Natural killer cell (primary cell): ENCODE results near the gene C1GALT1. TPM values are rescaled to one million over a fixed set of nuclear protein-coding genes. Genes with fewer than 3 reads are reported as not detected.

Experiments
- ATAC-seq, 3 donors: fragments of 150-1000 bp in 2 of 3; fragments of 200-7000 bp in 1 of 3; cut with Tn5 transposase; 1 replicate in 1 of 3; 2 replicates in 2 of 3; pipeline ENCODE4 v1.10.0; 2021; ENCODE audit warnings: mild to moderate bottlenecking in 2 of 3, moderate library complexity in 2 of 3
- DNase-seq, 2 donors: peaks; one replicate each; pipeline versions ENCODE4 v3.0.0 to v3.0.0-alpha.2; 2013 to 2021; ENCODE audit warnings: mixed read lengths in 1 of 2
- H3K27ac ChIP-seq: one replicate; pipeline ENCODE4 v1.5.1; 2013; ENCODE audit warnings: mild to moderate bottlenecking, low read length
- H3K27me3 ChIP-seq: one replicate; pipeline ENCODE4 v1.6.1; 2013; ENCODE audit warnings: low read length; ENCODE audit not compliant: control insufficient read depth, insufficient read depth
- H3K36me3 ChIP-seq: one replicate; pipeline ENCODE4 v1.6.1; 2013; ENCODE audit warnings: low read length; ENCODE audit not compliant: control insufficient read depth, insufficient read depth
- H3K4me1 ChIP-seq: one replicate; pipeline ENCODE4 v1.6.1; 2013; ENCODE audit warnings: low read length; ENCODE audit not compliant: control insufficient read depth, insufficient read depth
- H3K4me3 ChIP-seq: one replicate; pipeline ENCODE4 v1.5.1; 2013; ENCODE audit warnings: low read length
- H3K9me3 ChIP-seq: one replicate; pipeline ENCODE4 v1.6.1; 2013; ENCODE audit warnings: low read length; ENCODE audit not compliant: control insufficient read depth, insufficient read depth
- H3K27ac Mint-ChIP-seq, 2 donors: one replicate each; pipeline ENCODE4 v1.8.0; 2022; ENCODE audit warnings: mild to moderate bottlenecking in 2 of 2, mixed read lengths in 2 of 2, moderate library complexity in 1 of 2
- H3K27me3 Mint-ChIP-seq, 2 donors: one replicate each; pipeline ENCODE4 v1.8.0; 2022; ENCODE audit warnings: low read depth in 2 of 2, mixed read lengths in 2 of 2
- H3K36me3 Mint-ChIP-seq: one replicate; pipeline ENCODE4 v1.8.0; 2022; ENCODE audit warnings: mixed read lengths
- H3K4me1 Mint-ChIP-seq, 2 donors: one replicate each; pipeline ENCODE4 v1.8.0; 2022; ENCODE audit warnings: mixed read lengths in 2 of 2
- H3K4me3 Mint-ChIP-seq: one replicate; pipeline ENCODE4 v1.8.0; 2022; ENCODE audit warnings: mild to moderate bottlenecking, moderate library complexity, mixed read lengths
- H3K9me3 Mint-ChIP-seq, 2 donors: one replicate each; pipeline ENCODE4 v1.8.0; 2022; ENCODE audit warnings: mixed read lengths in 2 of 2
- WGBS: methylation state at CpG from one replicate; pipeline ENCODE4 v1.1.7; 2013; ENCODE audit warnings: missing lambda C conversion rate; ENCODE audit not compliant: insufficient coverage; 5-methylcytosine and 5-hydroxymethylcytosine counted together
- intact Hi-C: fragments of 100-400 bp; cut with micrococcal nuclease; formaldehyde crosslinking; loops from one replicate; pipeline ENCODE4 v1.14.2; 2022
- total RNA-seq, 4 donors: library from RNA; stranded (reverse); fragments of 120-200 nt in 1 of 4; gene quantifications; one replicate each; pipeline versions ENCODE4 v1.2.3 to v1.2.4, GENCODE V29; 2013 to 2022
- TF ChIP-seq, protein P1 (sequence below): fragments of 200-600 bp; IDR thresholded peaks from one replicate; pipeline ENCODE4 v1.8.0; 2022; ENCODE audit warnings: antibody characterized with exemption

C1GALT1 gene
- total RNA-seq, 3 donors from 2014 or later (not counting 1 experiment from before 2014, with no cell fraction given) = 54.5 to 64.5 (median 63.7) TPM

DNA sequence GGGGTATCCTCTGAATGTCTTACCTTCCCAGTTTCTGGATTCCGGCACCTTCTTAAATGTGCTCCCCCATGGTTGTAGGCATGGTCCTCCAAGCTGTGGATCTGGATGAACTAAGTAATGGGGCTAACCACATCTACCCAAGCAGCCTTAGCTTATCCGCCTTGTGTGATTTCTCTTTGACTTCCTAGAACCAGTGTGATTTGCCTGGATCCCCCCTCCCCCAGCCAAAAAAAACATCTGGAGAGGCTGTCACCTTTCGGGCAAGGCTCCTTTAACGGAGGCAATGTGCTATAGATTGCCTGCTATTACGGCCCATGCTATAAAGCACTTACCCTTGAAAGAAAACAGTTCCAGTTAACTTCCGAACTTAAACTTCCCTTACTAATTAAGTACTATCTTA is 33.9 kb downstream of the C1GALT1 start:
- Mint-ChIP-seq H3K27ac (peak overlapping the region; percentile 36 to 72), H3K27me3 (no peaks in the 10 kb centered on the region), H3K36me3 (peaks cover 18% of the 10 kb centered on the region), H3K4me1 (peaks cover 48 to 52% of the 10 kb centered on the region in 2 donors), H3K9me3 (no peaks in the 10 kb centered on the region), H3K4me3 (no peak overlapping the region)
- whole genome bisulfite sequencing = 95% methylated on average over 6 of the region's 6 CpGs
- ATAC-seq (no peak), DNase-seq (no peak)
- Histone ChIP-seq H3K4me3 (no peak overlapping the region), H3K27me3 (no peaks in the 10 kb centered on the region), H3K27ac (no peak overlapping the region), H3K9me3 (no peaks in the 10 kb centered on the region), H3K4me1 (no peaks in the 10 kb centered on the region), H3K36me3 (peaks cover 27% of the 10 kb centered on the region)
- TF ChIP-seq, protein P1, sequence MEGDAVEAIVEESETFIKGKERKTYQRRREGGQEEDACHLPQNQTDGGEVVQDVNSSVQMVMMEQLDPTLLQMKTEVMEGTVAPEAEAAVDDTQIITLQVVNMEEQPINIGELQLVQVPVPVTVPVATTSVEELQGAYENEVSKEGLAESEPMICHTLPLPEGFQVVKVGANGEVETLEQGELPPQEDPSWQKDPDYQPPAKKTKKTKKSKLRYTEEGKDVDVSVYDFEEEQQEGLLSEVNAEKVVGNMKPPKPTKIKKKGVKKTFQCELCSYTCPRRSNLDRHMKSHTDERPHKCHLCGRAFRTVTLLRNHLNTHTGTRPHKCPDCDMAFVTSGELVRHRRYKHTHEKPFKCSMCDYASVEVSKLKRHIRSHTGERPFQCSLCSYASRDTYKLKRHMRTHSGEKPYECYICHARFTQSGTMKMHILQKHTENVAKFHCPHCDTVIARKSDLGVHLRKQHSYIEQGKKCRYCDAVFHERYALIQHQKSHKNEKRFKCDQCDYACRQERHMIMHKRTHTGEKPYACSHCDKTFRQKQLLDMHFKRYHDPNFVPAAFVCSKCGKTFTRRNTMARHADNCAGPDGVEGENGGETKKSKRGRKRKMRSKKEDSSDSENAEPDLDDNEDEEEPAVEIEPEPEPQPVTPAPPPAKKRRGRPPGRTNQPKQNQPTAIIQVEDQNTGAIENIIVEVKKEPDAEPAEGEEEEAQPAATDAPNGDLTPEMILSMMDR = no peak
- intact Hi-C loops = no loop called here

DNA sequence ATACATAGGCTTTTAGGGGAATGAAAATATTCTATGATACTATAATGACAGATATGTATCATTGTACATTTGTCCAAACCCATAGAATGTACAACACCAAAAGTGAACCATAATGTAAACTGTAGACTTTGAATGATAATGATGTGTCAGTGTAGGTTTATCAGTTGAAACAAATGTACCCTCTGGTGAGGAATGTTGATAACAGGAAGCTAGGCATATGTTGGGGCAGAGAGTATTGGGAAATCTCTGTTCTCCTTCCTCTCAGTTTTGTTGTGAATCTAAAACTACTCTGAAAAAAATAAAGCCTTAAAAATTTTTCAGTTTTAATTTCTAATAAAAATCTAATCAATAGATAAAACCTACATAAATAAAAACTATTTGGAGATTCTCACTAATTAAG is 36.9 kb downstream of the C1GALT1 start:
- H3K27ac ChIP-seq = no peak overlapping the region
- Mint-ChIP-seq H3K27me3 (no peaks in the 10 kb centered on the region), H3K27ac (no peak overlapping the region), H3K4me3 (no peak overlapping the region), H3K9me3 (no peaks in the 10 kb centered on the region), H3K36me3 (peaks cover 18% of the 10 kb centered on the region), H3K4me1 (peaks cover 51 to 58% of the 10 kb centered on the region in 2 donors)
- TF ChIP-seq, protein P1 = no peak
- no peak overlapping the region for H3K4me3 ChIP-seq
- ATAC-seq = no peak
- intact Hi-C loops = no loop called here
- no peaks in the 10 kb centered on the region for H3K27me3 ChIP-seq
- H3K9me3 ChIP-seq = no peaks in the 10 kb centered on the region
- H3K36me3 ChIP-seq = peaks cover 27% of the 10 kb centered on the region
- peaks cover 7% of the 10 kb centered on the region for H3K4me1 ChIP-seq
- no peak for DNase-seq

DNA sequence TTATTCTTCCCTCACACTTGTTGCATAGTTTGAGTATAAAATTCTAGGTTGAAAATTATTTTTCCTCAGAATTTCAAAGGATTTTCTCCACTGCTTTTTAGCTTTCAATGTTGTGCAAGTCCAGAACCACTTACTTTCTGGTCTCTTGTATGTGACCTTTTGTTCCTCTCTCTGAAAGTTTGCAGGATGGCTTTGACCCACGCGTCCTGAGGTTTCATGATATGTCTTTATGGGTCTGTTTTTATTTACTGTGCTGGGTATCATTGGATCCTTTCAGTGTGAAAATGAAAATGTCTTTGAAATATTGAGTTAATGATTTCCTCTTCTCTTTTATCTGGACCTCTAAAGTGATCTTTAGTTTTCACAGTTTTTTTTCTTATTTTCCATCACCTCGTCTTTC is 38.5 kb downstream of the C1GALT1 start:
- peaks cover 18% of the 10 kb centered on the region for H3K36me3 ChIP-seq
- intact Hi-C loops = loop anchor here (5.0 kb wide), 2 partner anchors 36 to 39 kb away; partner anchors contain the start of gene C1GALT1
- no peak overlapping the region for H3K4me3 ChIP-seq
- no peak for DNase-seq
- no peaks in the 10 kb centered on the region for H3K27me3 Mint-ChIP-seq
- no peaks in the 10 kb centered on the region for H3K27me3 ChIP-seq
- peak overlapping the region; percentile 41 for H3K4me3 Mint-ChIP-seq
- H3K27ac Mint-ChIP-seq = peak overlapping the region; percentile 63 to 81
- H3K9me3 ChIP-seq = no peaks in the 10 kb centered on the region
- peaks cover 54 to 61% of the 10 kb centered on the region in 2 donors for H3K4me1 Mint-ChIP-seq
- H3K9me3 Mint-ChIP-seq = no peaks in the 10 kb centered on the region
- H3K36me3 Mint-ChIP-seq = peaks cover 18% of the 10 kb centered on the region
- WGBS = 68% methylated on average over 2 of the region's 3 CpGs
- ATAC-seq = no peak
- H3K4me1 ChIP-seq = peaks cover 7% of the 10 kb centered on the region
- TF ChIP-seq, protein P1 = no peak
- no peak overlapping the region for H3K27ac ChIP-seq

DNA sequence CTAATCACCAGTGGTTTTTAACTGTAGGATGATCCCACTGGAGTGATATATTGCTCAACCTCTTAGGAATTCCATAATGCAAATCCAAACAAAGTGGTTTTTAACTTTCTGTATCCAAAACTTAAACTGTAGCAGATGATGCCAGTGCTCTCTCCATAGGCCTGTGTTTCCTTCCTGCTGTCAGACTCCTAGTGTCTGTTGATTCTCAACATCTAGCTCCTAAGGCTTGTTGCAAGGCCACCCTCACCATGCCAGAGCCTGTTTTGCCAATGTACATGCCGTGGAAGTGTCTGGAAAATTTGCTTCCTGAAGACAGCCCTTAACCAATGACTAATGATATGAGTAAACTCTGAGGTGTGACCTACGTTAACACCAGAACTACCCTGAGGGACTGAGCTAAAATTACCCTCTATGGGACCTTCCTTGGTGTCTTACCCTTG is 39.3 kb downstream of the C1GALT1 start:
- Mint-ChIP-seq H3K27me3 (no peaks in the 10 kb centered on the region), H3K27ac (peak overlapping the region; percentile 63 to 81), H3K36me3 (peaks cover 15% of the 10 kb centered on the region), H3K9me3 (no peaks in the 10 kb centered on the region), H3K4me3 (no peak overlapping the region), H3K4me1 (peaks cover 50 to 53% of the 10 kb centered on the region in 2 donors)
- intact Hi-C loops = loop anchor here (5.0 kb wide), 2 partner anchors 36 to 39 kb away; partner anchors contain the start of gene C1GALT1
- H3K4me1 ChIP-seq = peaks cover 7% of the 10 kb centered on the region
- no peak overlapping the region for H3K27ac ChIP-seq
- DNase-seq (no peak), ATAC-seq (peak; percentile 49 to 82 (median 52))
- peaks cover 16% of the 10 kb centered on the region for H3K36me3 ChIP-seq
- 28% methylated on average over 2 of the region's 2 CpGs for WGBS
- H3K27me3 ChIP-seq = no peaks in the 10 kb centered on the region
- H3K9me3 ChIP-seq = no peaks in the 10 kb centered on the region
- no peak overlapping the region for H3K4me3 ChIP-seq
- TF ChIP-seq, protein P1 = no peak
